ENCODE results near the gene PDE10A. TPM values are rescaled to one million over a fixed set of nuclear protein-coding genes. Genes with fewer than 3 reads are reported as not detected.

The PDE10A gene
- total RNA-seq, 4 donors from 2014 or later = 2.7 to 8.8 (median 7.0) TPM

- TF ChIP-seq CTCF (IDR thresholded peaks at IDR 0.05; ENCODE audit: low read depth) = no peak
These were observed 211.2 kb downstream of the PDE10A start for GRCh38 chr6:165451838-165452237.

GRCh38 chr6:165448210-165448609 is 214.8 kb downstream of the PDE10A start:
- TF ChIP-seq CTCF (IDR thresholded peaks at IDR 0.05; ENCODE audit: low read depth) = no peak

GRCh38 chr6:165447141-165447540 is 215.9 kb downstream of the PDE10A start:
- no peak for TF ChIP-seq CTCF (IDR thresholded peaks at IDR 0.05; ENCODE audit: low read depth)

GRCh38 chr6:165446331-165446730 is 216.7 kb downstream of the PDE10A start:
- no peak for TF ChIP-seq CTCF (IDR thresholded peaks at IDR 0.05; ENCODE audit: low read depth)

- no peak for TF ChIP-seq CTCF (IDR thresholded peaks at IDR 0.05; ENCODE audit: low read depth)
These were observed 219.6 kb downstream of the PDE10A start for GRCh38 chr6:165443462-165443861.

GRCh38 chr6:165441181-165441580 is 221.9 kb downstream of the PDE10A start:
- no peak for TF ChIP-seq CTCF (IDR thresholded peaks at IDR 0.05; ENCODE audit: low read depth)

- TF ChIP-seq CTCF (IDR thresholded peaks at IDR 0.05; ENCODE audit: low read depth) = no peak
These were observed 223.0 kb downstream of the PDE10A start for GRCh38 chr6:165439928-165440554.

Measured in subcutaneous adipose tissue (tissue), 4 donors.